ENCODE measurements around the gene SBNO2.

SBNO2 gene

GRCh38 chr19:1063030-1063908 is 110.8 kb downstream of the SBNO2 start:
- H3K4me3 ChIP-seq (ENCODE audit: low read length, poor library complexity, severe bottlenecking), result no peak overlapping the region
- H2AFZ ChIP-seq (ENCODE audit: low read length), result no peak overlapping the region
- H3K9ac ChIP-seq (ENCODE audit: low read depth, low read length, poor library complexity, severe bottlenecking), result no peak overlapping the region
- peaks cover 9% of the 10 kb centered on the region; the same call in 1 of the 2 replicates for H3K79me2 ChIP-seq (ENCODE audit: insufficient read depth, low read length)
- no peak for TF ChIP-seq CTCF (conservative IDR thresholded peaks at IDR 0.05; ENCODE audit: low read length)
- no peak overlapping the region for H3K4me2 ChIP-seq (ENCODE audit: low read depth, low read length, poor library complexity, severe bottlenecking)
- H3K36me3 ChIP-seq (ENCODE audit: insufficient read depth, low read length), result no peaks in the 10 kb centered on the region
- no peaks in the 10 kb centered on the region for H3K27me3 ChIP-seq (ENCODE audit: insufficient read depth, low read length, poor library complexity, severe bottlenecking)
- H3F3A ChIP-seq (ENCODE audit: low read depth), result no peaks in the 10 kb centered on the region
- peaks cover 6% of the 10 kb centered on the region; the same call in 1 of the 2 replicates for H3K9me3 ChIP-seq (ENCODE audit: insufficient read depth, low read depth, low read length)
- peaks cover 12% of the 10 kb centered on the region for H3K4me1 ChIP-seq (ENCODE audit: insufficient read depth, low read length, poor library complexity, severe bottlenecking)
- H4K20me1 ChIP-seq (ENCODE audit: insufficient read depth, low read length, poor library complexity, severe bottlenecking), result no peaks in the 10 kb centered on the region
- no peaks in the 10 kb centered on the region for H3K9me2 ChIP-seq (replicated peaks; ENCODE audit: low read depth, low read length)

GRCh38 chr19:1062387-1063029 is 111.6 kb downstream of the SBNO2 start:
- H3K4me2 ChIP-seq (ENCODE audit: low read depth, low read length, poor library complexity, severe bottlenecking), result no peak overlapping the region
- H2AFZ ChIP-seq (ENCODE audit: low read length), result no peak overlapping the region
- H3K36me3 ChIP-seq (ENCODE audit: insufficient read depth, low read length), result no peaks in the 10 kb centered on the region
- peaks cover 13% of the 10 kb centered on the region; the same call in 1 of the 2 replicates for H3K9me3 ChIP-seq (ENCODE audit: insufficient read depth, low read depth, low read length)
- no peak overlapping the region for H3K4me3 ChIP-seq (ENCODE audit: low read length, poor library complexity, severe bottlenecking)
- H3F3A ChIP-seq (ENCODE audit: low read depth), result no peaks in the 10 kb centered on the region
- peaks cover 12% of the 10 kb centered on the region for H3K4me1 ChIP-seq (ENCODE audit: insufficient read depth, low read length, poor library complexity, severe bottlenecking)
- H3K9ac ChIP-seq (ENCODE audit: low read depth, low read length, poor library complexity, severe bottlenecking), result no peak overlapping the region
- no peaks in the 10 kb centered on the region for H4K20me1 ChIP-seq (ENCODE audit: insufficient read depth, low read length, poor library complexity, severe bottlenecking)
- H3K79me2 ChIP-seq (ENCODE audit: insufficient read depth, low read length), result peaks cover 1% of the 10 kb centered on the region; the same call in 1 of the 2 replicates
- no peaks in the 10 kb centered on the region for H3K9me2 ChIP-seq (replicated peaks; ENCODE audit: low read depth, low read length)
- no peaks in the 10 kb centered on the region for H3K27me3 ChIP-seq (ENCODE audit: insufficient read depth, low read length, poor library complexity, severe bottlenecking)
- TF ChIP-seq EZH2phosphoT487 (IDR thresholded peaks at IDR 0.05; ENCODE audit: borderline replicate concordance) (no peak), CTCF (conservative IDR thresholded peaks at IDR 0.05; ENCODE audit: low read length) (no peak)

GRCh38 chr19:1061987-1062386 is 112.1 kb downstream of the SBNO2 start:
- no peaks in the 10 kb centered on the region for H3K27me3 ChIP-seq (ENCODE audit: insufficient read depth, low read length, poor library complexity, severe bottlenecking)
- no peaks in the 10 kb centered on the region; the same call in 1 of the 2 replicates for H3K79me2 ChIP-seq (ENCODE audit: insufficient read depth, low read length)
- H3K9ac ChIP-seq (ENCODE audit: low read depth, low read length, poor library complexity, severe bottlenecking), result no peak overlapping the region
- no peak overlapping the region for H3K4me3 ChIP-seq (ENCODE audit: low read length, poor library complexity, severe bottlenecking)
- no peak overlapping the region for H2AFZ ChIP-seq (ENCODE audit: low read length)
- no peaks in the 10 kb centered on the region for H3K36me3 ChIP-seq (ENCODE audit: insufficient read depth, low read length)
- TF ChIP-seq EZH2phosphoT487 (IDR thresholded peaks at IDR 0.05; ENCODE audit: borderline replicate concordance) (no peak), CTCF (conservative IDR thresholded peaks at IDR 0.05; ENCODE audit: low read length) (no peak)
- no peak overlapping the region for H3K4me2 ChIP-seq (ENCODE audit: low read depth, low read length, poor library complexity, severe bottlenecking)
- peaks cover 12% of the 10 kb centered on the region for H3K4me1 ChIP-seq (ENCODE audit: insufficient read depth, low read length, poor library complexity, severe bottlenecking)
- no peaks in the 10 kb centered on the region for H4K20me1 ChIP-seq (ENCODE audit: insufficient read depth, low read length, poor library complexity, severe bottlenecking)
- H3K9me2 ChIP-seq (replicated peaks; ENCODE audit: low read depth, low read length), result no peaks in the 10 kb centered on the region
- H3K9me3 ChIP-seq (ENCODE audit: insufficient read depth, low read depth, low read length), result peaks cover 17% of the 10 kb centered on the region; the same call in 1 of the 2 replicates
- H3F3A ChIP-seq (ENCODE audit: low read depth), result no peaks in the 10 kb centered on the region

All from Loucy (cell line).